Ovary (tissue), 3 donors: ENCODE results near the gene KRTAP10-6.

ENCODE experiments used
- EP300 ChIP-seq: sonication (generic); formaldehyde crosslinking; IDR thresholded peaks from one replicate; pipeline ENCODE4 v1.6.1; 2017; ENCODE audit warnings: antibody characterized with exemption
- POLR2A ChIP-seq: fragments of 450-650 bp; IDR thresholded peaks from one replicate; pipeline ENCODE4 v1.6.1; 2017; ENCODE audit warnings: antibody characterized with exemption, mild to moderate bottlenecking, moderate library complexity
- TF ChIP-seq, protein P1 (sequence below), 3 donors: fragments of 450-650 bp in 2 of 3; fragments of 200-600 bp in 1 of 3; IDR thresholded peaks; one replicate each; pipeline versions ENCODE4 v1.5.1 to v1.8.0; 2016 to 2022; ENCODE audit warnings: antibody characterized with exemption in 3 of 3, mild to moderate bottlenecking in 1 of 3
- donor health status: DM: no; HTN: no; CAD: no.

DNA sequence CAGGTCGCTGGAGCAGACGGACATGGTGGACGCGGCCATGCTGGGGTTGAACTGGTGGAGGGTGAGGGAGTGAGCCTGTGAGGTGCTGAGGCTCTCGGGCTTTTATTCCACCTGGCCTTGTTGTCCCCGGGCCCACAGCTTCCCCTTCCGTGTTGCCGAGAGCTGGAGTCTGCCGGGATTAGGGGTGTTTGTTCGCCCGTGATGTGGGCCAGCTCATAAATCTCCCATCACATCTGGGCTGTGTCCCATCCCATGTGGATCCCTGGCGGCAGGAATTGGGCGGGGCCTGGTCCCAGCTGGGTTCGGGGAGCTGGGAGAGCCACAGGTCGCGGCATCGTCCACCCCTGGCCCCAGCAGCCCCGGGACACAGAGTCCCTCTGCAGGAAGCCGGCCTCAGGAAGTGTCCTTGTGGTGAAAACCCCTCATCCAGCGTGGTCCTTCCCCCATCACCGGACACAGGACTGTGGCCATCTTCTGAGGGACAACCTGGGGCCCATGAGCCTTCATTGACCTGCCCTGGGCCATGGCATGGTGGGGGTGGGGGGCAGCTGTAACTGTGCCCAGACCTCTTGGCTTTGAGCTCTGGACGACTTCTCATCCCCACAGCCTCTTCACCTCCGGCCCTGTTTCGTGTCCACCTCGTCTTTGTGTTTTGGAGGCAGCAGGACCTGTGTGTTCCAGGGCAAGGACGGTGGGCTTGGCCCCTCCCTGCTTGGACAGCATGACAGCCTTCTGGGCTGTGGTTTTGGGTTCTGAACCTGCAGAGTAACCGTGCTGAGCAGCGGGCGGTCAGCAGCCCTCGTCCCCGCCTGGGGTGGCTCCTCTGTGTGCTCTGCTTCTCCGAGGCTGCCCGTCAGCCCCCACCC is at the start of gene KRTAP10-6:
- TF ChIP-seq, protein P1, sequence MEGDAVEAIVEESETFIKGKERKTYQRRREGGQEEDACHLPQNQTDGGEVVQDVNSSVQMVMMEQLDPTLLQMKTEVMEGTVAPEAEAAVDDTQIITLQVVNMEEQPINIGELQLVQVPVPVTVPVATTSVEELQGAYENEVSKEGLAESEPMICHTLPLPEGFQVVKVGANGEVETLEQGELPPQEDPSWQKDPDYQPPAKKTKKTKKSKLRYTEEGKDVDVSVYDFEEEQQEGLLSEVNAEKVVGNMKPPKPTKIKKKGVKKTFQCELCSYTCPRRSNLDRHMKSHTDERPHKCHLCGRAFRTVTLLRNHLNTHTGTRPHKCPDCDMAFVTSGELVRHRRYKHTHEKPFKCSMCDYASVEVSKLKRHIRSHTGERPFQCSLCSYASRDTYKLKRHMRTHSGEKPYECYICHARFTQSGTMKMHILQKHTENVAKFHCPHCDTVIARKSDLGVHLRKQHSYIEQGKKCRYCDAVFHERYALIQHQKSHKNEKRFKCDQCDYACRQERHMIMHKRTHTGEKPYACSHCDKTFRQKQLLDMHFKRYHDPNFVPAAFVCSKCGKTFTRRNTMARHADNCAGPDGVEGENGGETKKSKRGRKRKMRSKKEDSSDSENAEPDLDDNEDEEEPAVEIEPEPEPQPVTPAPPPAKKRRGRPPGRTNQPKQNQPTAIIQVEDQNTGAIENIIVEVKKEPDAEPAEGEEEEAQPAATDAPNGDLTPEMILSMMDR (IDR thresholded peaks at IDR 0.05) = no peak
- TF ChIP-seq POLR2A (no peak), EP300 (no peak)
